ENCODE data around the gene RALGDS. TPM values are rescaled to one million over a fixed set of nuclear protein-coding genes. Genes with fewer than 3 reads are reported as not detected.

Gene RALGDS
- total and polyA plus RNA-seq, 2 donors (not counting 1 experiment from before 2014, with no cell fraction given) = 62.4 to 88.0 TPM

GRCh38 chr9:133111808-133112662 lies 9.0 kb downstream of the RALGDS start:
- peak overlapping the region; percentile 93 for H3K27ac Mint-ChIP-seq
- Histone ChIP-seq H3K9me3 (ENCODE audit: control extremely low read depth in 1 of 3, control insufficient read depth in 2 of 3, insufficient read depth in 1 of 3, low read length in 2 of 3) (peaks cover 0 to 5% (median 0%) of the 10 kb centered on the region in 3 donors), H4K20me1 (ENCODE audit: control insufficient read depth, insufficient read depth, low read length, poor library complexity, severe bottlenecking) (peaks cover 42% of the 10 kb centered on the region), H3K9ac (ENCODE audit: low read length) (no peak overlapping the region), H3K4me2 (replicated peaks; ENCODE audit: low read depth, low read length, poor library complexity, severe bottlenecking) (peak overlapping the region; percentile 65), H2AFZ (ENCODE audit: insufficient read depth, low read depth, low read length, poor library complexity, severe bottlenecking) (no peak overlapping the region), H3K4me1 (ENCODE audit: control insufficient read depth in 2 of 2, insufficient read depth in 2 of 2, low read length in 2 of 2) (peaks cover 44 to 55% of the 10 kb centered on the region in 2 donors), H3K27ac (ENCODE audit: low read length in 2 of 2) (peak overlapping the region in 1 of 2 donors; percentile 56), H3K36me3 (replicated peaks in 1 of 2; ENCODE audit: control extremely low read depth in 1 of 2, control insufficient read depth in 1 of 2, extremely low read depth in 1 of 2, insufficient read depth in 2 of 2, low read length in 1 of 2) (peaks cover 0 to 38% of the 10 kb centered on the region in 2 experiments), H3K27me3 (replicated peaks in 1 of 4; ENCODE audit: control extremely low read depth in 1 of 4, control insufficient read depth in 3 of 4, insufficient read depth in 4 of 4, low read length in 3 of 4) (no peaks in the 10 kb centered on the region), H3K79me2 (ENCODE audit: control insufficient read depth, insufficient read depth, low read length) (peaks cover 54% of the 10 kb centered on the region), H3K4me3 (ENCODE audit: control extremely low read depth in 1 of 5, extremely low read depth in 1 of 5, insufficient read depth in 1 of 5, low read depth in 2 of 5, low read length in 4 of 5) (no peak overlapping the region)
- DNase-seq (no peak), ATAC-seq (ENCODE audit: low read depth) (no peak)
- H3K4me1 Mint-ChIP-seq = peaks cover 44% of the 10 kb centered on the region
- no peaks in the 10 kb centered on the region for H3K9me3 Mint-ChIP-seq (ENCODE audit: insufficient read depth)
- TF ChIP-seq CTCF (IDR thresholded peaks at IDR 0.05) (no peak), EZH2 (IDR thresholded peaks at IDR 0.05; ENCODE audit: borderline replicate concordance, insufficient read depth, low read depth, low read length, poor library complexity, severe bottlenecking) (no peak)
- POLR2A ChIA-PET = interaction anchor here (1.2 to 2.7 kb wide), 3 partner anchors 10 to 21 kb away, joined by 3 to 13 read pairs (median 7); no protein-coding TSS in a partner anchor
- H3K27me3 Mint-ChIP-seq = no peaks in the 10 kb centered on the region
- WGBS (ENCODE audit: insufficient coverage) = 76% methylated on average over 27 of the region's 30 CpGs
- intact Hi-C loops (cut with micrococcal nuclease) = loop anchor here (1.0 to 10.0 kb wide), 2 partner anchors 9 to 363 kb away; partner anchors contain the start of genes RALGDS and SLC2A6
- CTCF ChIA-PET = interaction anchor here (0.6 to 26.5 kb wide), 3 partner anchors 9 to 37 kb away, joined by 3 to 599 read pairs (median 34); no protein-coding TSS in a partner anchor
- peak overlapping the region; percentile 83 for H3K4me3 Mint-ChIP-seq
